CD4-positive, alpha-beta T cell (primary cell): Measurements from ENCODE around the gene CRHBP. TPM values are rescaled to one million over a fixed set of nuclear protein-coding genes. Genes with fewer than 3 reads are reported as not detected.

ENCODE experiments used
- ATAC-seq: fragments of 200-7000 bp; cut with Tn5 transposase; one replicate; pipeline ENCODE4 v1.10.0; 2022; ENCODE audit warnings: mild to moderate bottlenecking; ENCODE audit not compliant: poor library complexity
- CTCF ChIA-PET: fragments of 350-600 bp; sonication (Branson Sonifier 250); formaldehyde crosslinking; loops from one replicate; lab custom pipeline; 2021; ENCODE audit warnings: antibody characterized with exemption, inconsistent platforms; lab: Charles Lee
- POLR2A ChIA-PET: fragments of 350-600 bp; sonication (Branson Sonifier 250); formaldehyde crosslinking; loops from one replicate; lab custom pipeline; 2021; ENCODE audit warnings: antibody characterized with exemption, inconsistent platforms; lab: Charles Lee
- DNase-seq, 14 experiments: peaks; one replicate each; pipeline ENCODE4 v3.0.0-alpha.2; 2013 to 2020; ENCODE audit warnings: mixed read lengths in 2 of 14
- H3K27ac ChIP-seq, 2 donors: one replicate each; pipeline versions ENCODE4 v1.5.1 to v1.7.0; 2013; ENCODE audit warnings: low read length in 2 of 2, low read depth in 1 of 2, mild to moderate bottlenecking in 1 of 2
- H3K27me3 ChIP-seq, 2 experiments: 1 replicate in 1 of 2; 2 replicates in 1 of 2; pipeline versions ENCODE4 v1.6.1 to v1.7.0; 2013; ENCODE audit warnings: low read length in 2 of 2, control low read depth in 1 of 2, mild to moderate bottlenecking in 1 of 2, moderate library complexity in 1 of 2; ENCODE audit not compliant: insufficient read depth in 2 of 2, control insufficient read depth in 1 of 2
- H3K36me3 ChIP-seq: one replicate; pipeline ENCODE4 v1.6.1; 2013; ENCODE audit warnings: low read length, control low read depth; ENCODE audit not compliant: insufficient read depth
- H3K4me1 ChIP-seq: one replicate; pipeline ENCODE4 v1.6.1; 2013; ENCODE audit warnings: low read length, control low read depth; ENCODE audit not compliant: insufficient read depth
- H3K4me3 ChIP-seq: one replicate; pipeline ENCODE4 v1.5.1; 2013; ENCODE audit warnings: mild to moderate bottlenecking, low read length, moderate library complexity
- H3K9me3 ChIP-seq, 2 experiments: 1 replicate in 1 of 2; 2 replicates in 1 of 2; pipeline versions ENCODE4 v1.6.1 to v1.7.0; 2013; ENCODE audit warnings: low read length in 2 of 2, mild to moderate bottlenecking in 2 of 2, control low read depth in 1 of 2, moderate library complexity in 1 of 2; ENCODE audit not compliant: control insufficient read depth in 1 of 2, insufficient read depth in 1 of 2
- H3K27ac Mint-ChIP-seq: one replicate; pipeline ENCODE4 v1.8.0; 2020; ENCODE audit warnings: mixed read lengths
- H3K27me3 Mint-ChIP-seq: one replicate; pipeline ENCODE4 v1.8.0; 2021; ENCODE audit warnings: mixed read lengths
- H3K36me3 Mint-ChIP-seq: one replicate; pipeline ENCODE4 v1.8.0; 2021; ENCODE audit warnings: low read depth, mixed read lengths
- H3K4me1 Mint-ChIP-seq: one replicate; pipeline ENCODE4 v1.8.0; 2021; ENCODE audit warnings: low read depth, mixed read lengths
- H3K4me3 Mint-ChIP-seq: one replicate; pipeline ENCODE4 v1.8.0; 2020; ENCODE audit warnings: mild to moderate bottlenecking, mixed read lengths
- H3K9me3 Mint-ChIP-seq: one replicate; pipeline ENCODE4 v1.8.0; 2020; ENCODE audit warnings: mixed read lengths
- CTCF ChIP-seq: fragments of 200-600 bp; IDR thresholded peaks from one replicate; pipeline ENCODE4 v1.8.0; 2022; ENCODE audit warnings: antibody characterized with exemption, mild to moderate bottlenecking
- intact Hi-C, 2 experiments: fragments of 100-400 bp; cut with DNase I in 1 of 2; cut with micrococcal nuclease in 1 of 2; formaldehyde crosslinking; loops; one replicate each; pipeline versions ENCODE4 v1.15.1 to v1.9.0; 2023 to 2025; cut with DNase I, micrococcal nuclease
- total RNA-seq, 174 experiments: library from RNA in 2 of 174; stranded (reverse) in 2 of 174; gene quantifications; one replicate each; pipeline ENCODE4 v1.2.3 and lab custom pipeline; 2021 to 2026

Gene CRHBP
- total RNA-seq, 2 experiments from 2014 or later: not detected

GRCh38 chr5:76982450-76982849 lies 29.6 kb downstream of the CRHBP start:
- Mint-ChIP-seq H3K36me3 (no peaks in the 10 kb centered on the region), H3K9me3 (no peaks in the 10 kb centered on the region), H3K27ac (no peak overlapping the region), H3K4me3 (no peak overlapping the region), H3K27me3 (peaks cover 3% of the 10 kb centered on the region), H3K4me1 (no peaks in the 10 kb centered on the region)
- H3K27me3 ChIP-seq: no peaks in the 10 kb centered on the region
- H3K27ac ChIP-seq: no peak overlapping the region
- H3K9me3 ChIP-seq: no peaks in the 10 kb centered on the region
- no peak for DNase-seq
- no peak for ATAC-seq
- no peak overlapping the region for H3K4me3 ChIP-seq
- H3K4me1 ChIP-seq: no peaks in the 10 kb centered on the region
- TF ChIP-seq CTCF: no peak
- CTCF ChIA-PET: no interaction called here
- H3K36me3 ChIP-seq: no peaks in the 10 kb centered on the region
- intact Hi-C loops: no loop called here
- POLR2A ChIA-PET: no interaction called here

- no peak for DNase-seq
- Mint-ChIP-seq H3K9me3 (no peaks in the 10 kb centered on the region), H3K4me1 (no peaks in the 10 kb centered on the region), H3K36me3 (no peaks in the 10 kb centered on the region), H3K27me3 (peaks cover 3% of the 10 kb centered on the region), H3K4me3 (no peak overlapping the region), H3K27ac (no peak overlapping the region)
- ChIA-PET POLR2A (interaction anchor here (0.7 kb wide), 1 partner anchor 11 kb away, joined by 3 read pairs; no protein-coding TSS in a partner anchor), CTCF (no interaction called here)
- Histone ChIP-seq H3K4me1 (no peaks in the 10 kb centered on the region), H3K27ac (no peak overlapping the region), H3K27me3 (no peaks in the 10 kb centered on the region), H3K4me3 (no peak overlapping the region), H3K36me3 (no peaks in the 10 kb centered on the region), H3K9me3 (no peaks in the 10 kb centered on the region)
- no peak for ATAC-seq
- TF ChIP-seq CTCF: no peak
- intact Hi-C loops: no loop called here
Observed at GRCh38 chr5:76983468-76983867, 30.6 kb downstream of the CRHBP start.

GRCh38 chr5:76986825-76987526 lies 34.1 kb downstream of the CRHBP start:
- no peak for ATAC-seq

More at GRCh38 chr5:76986825-76987526, 34.1 kb downstream of the CRHBP start:
- Histone ChIP-seq H3K36me3 (no peaks in the 10 kb centered on the region), H3K4me1 (no peaks in the 10 kb centered on the region), H3K9me3 (no peaks in the 10 kb centered on the region), H3K27ac (no peak overlapping the region), H3K4me3 (no peak overlapping the region), H3K27me3 (no peaks in the 10 kb centered on the region)
- Mint-ChIP-seq H3K36me3 (no peaks in the 10 kb centered on the region), H3K4me3 (no peak overlapping the region), H3K9me3 (no peaks in the 10 kb centered on the region), H3K27me3 (no peaks in the 10 kb centered on the region), H3K4me1 (no peaks in the 10 kb centered on the region), H3K27ac (no peak overlapping the region)
- POLR2A ChIA-PET: no interaction called here
- CTCF ChIA-PET: no interaction called here
- DNase-seq: no peak
- TF ChIP-seq CTCF: no peak
- intact Hi-C loops: no loop called here
